Measurements from ENCODE around the gene EXOC6B.
"Not testable (repeated sequence)": the region's sequence is repeated elsewhere in the genome, so short reads cannot be mapped to it uniquely, and the experiment has no call there.

The EXOC6B gene

GRCh38 chr2:72681016-72681995, 144.5 kb downstream of the EXOC6B start:
- no peak for DNase-seq (ENCODE audit: low read depth in 2 of 2)

- DNase-seq (ENCODE audit: low read depth in 2 of 2), result no peak
Measured at GRCh38 chr2:72678024-72678423, 147.8 kb downstream of the EXOC6B start.

- DNase-seq (ENCODE audit: low read depth in 2 of 2), result no peak
Measured at GRCh38 chr2:72676341-72677025, 149.3 kb downstream of the EXOC6B start.

- DNase-seq (ENCODE audit: low read depth in 2 of 2), result no peak
Measured at GRCh38 chr2:72674982-72675915, 150.6 kb downstream of the EXOC6B start.

- no peak for DNase-seq (ENCODE audit: low read depth in 2 of 2)
Measured at GRCh38 chr2:72673279-72673678, 152.6 kb downstream of the EXOC6B start.

GRCh38 chr2:72669121-72669520, 156.7 kb downstream of the EXOC6B start:
- no peak for DNase-seq (ENCODE audit: low read depth in 2 of 2)

- no peak for DNase-seq (ENCODE audit: low read depth in 2 of 2)
Measured at GRCh38 chr2:72668647-72669046, 157.2 kb downstream of the EXOC6B start.

GRCh38 chr2:72665448-72665847, 160.4 kb downstream of the EXOC6B start:
- DNase-seq (ENCODE audit: low read depth in 2 of 2), result no peak

- DNase-seq (ENCODE audit: low read depth in 2 of 2), result no peak
Measured at GRCh38 chr2:72661985-72662384, 163.8 kb downstream of the EXOC6B start.

- no peak for DNase-seq (ENCODE audit: low read depth in 2 of 2)
Measured at GRCh38 chr2:72649810-72650209, 176.0 kb downstream of the EXOC6B start.

GRCh38 chr2:72641221-72641620, 184.6 kb downstream of the EXOC6B start:
- DNase-seq (ENCODE audit: low read depth in 2 of 2), result not testable (repeated sequence)

- no peak for DNase-seq (ENCODE audit: low read depth in 2 of 2)
Measured at GRCh38 chr2:72638600-72639211, 187.1 kb downstream of the EXOC6B start.

GRCh38 chr2:72636210-72636609, 189.6 kb downstream of the EXOC6B start:
- DNase-seq (ENCODE audit: low read depth in 2 of 2), result no peak

- no peak for DNase-seq (ENCODE audit: low read depth in 2 of 2)
Measured at GRCh38 chr2:72630767-72631166, 195.1 kb downstream of the EXOC6B start.

- no peak for DNase-seq (ENCODE audit: low read depth in 2 of 2)
Measured at GRCh38 chr2:72629062-72629461, 196.8 kb downstream of the EXOC6B start.

GRCh38 chr2:72627083-72627482, 198.8 kb downstream of the EXOC6B start:
- DNase-seq (ENCODE audit: low read depth in 2 of 2), result no peak

GRCh38 chr2:72625366-72625765, 200.5 kb downstream of the EXOC6B start:
- no peak for DNase-seq (ENCODE audit: low read depth in 2 of 2)

GRCh38 chr2:72623481-72623880, 202.4 kb downstream of the EXOC6B start:
- no peak for DNase-seq (ENCODE audit: low read depth in 2 of 2)

GRCh38 chr2:72619626-72620025, 206.2 kb downstream of the EXOC6B start:
- no peak for DNase-seq (ENCODE audit: low read depth in 2 of 2)

- DNase-seq (ENCODE audit: low read depth in 2 of 2), result no peak
Measured at GRCh38 chr2:72613931-72614330, 211.9 kb downstream of the EXOC6B start.

- DNase-seq (ENCODE audit: low read depth in 2 of 2), result no peak
Measured at GRCh38 chr2:72612614-72613160, 213.1 kb downstream of the EXOC6B start.
